Neural crest cell (in vitro differentiated cells): ENCODE data around the gene VAPB. TPM values are rescaled to one million over a fixed set of nuclear protein-coding genes. Genes with fewer than 3 reads are reported as not detected.

ENCODE experiments used
- DNase-seq: peaks from one replicate; pipeline ENCODE4 v3.0.0; 2021; ENCODE audit warnings: low read depth, mixed read lengths, low spot score
- H3K27ac Mint-ChIP-seq: one replicate; pipeline ENCODE4 v1.8.0; 2021; ENCODE audit warnings: mild to moderate bottlenecking, mixed read lengths; ENCODE audit not compliant: unreplicated experiment
- H3K27me3 Mint-ChIP-seq: 2 replicates; pipeline ENCODE4 v1.8.0; 2021; ENCODE audit warnings: low read depth, mild to moderate bottlenecking, mixed read lengths
- H3K36me3 Mint-ChIP-seq: 2 replicates; pipeline ENCODE4 v1.8.0; 2021; ENCODE audit warnings: low read depth, mild to moderate bottlenecking, mixed read lengths
- H3K4me1 Mint-ChIP-seq: 2 replicates; pipeline ENCODE4 v1.8.0; 2021; ENCODE audit warnings: mixed read lengths
- H3K4me3 Mint-ChIP-seq: one replicate; pipeline ENCODE4 v1.8.0; 2021; ENCODE audit warnings: mild to moderate bottlenecking, mixed read lengths
- H3K9me3 Mint-ChIP-seq: 2 replicates; pipeline ENCODE4 v1.8.0; 2021; ENCODE audit warnings: mixed read lengths
- CTCF ChIP-seq: fragments of 200-600 bp; sonication (generic); conservative IDR thresholded peaks from 2 replicates; pipeline ENCODE4 v1.5.0; 2021; ENCODE audit warnings: antibody characterized with exemption, mild to moderate bottlenecking
- total RNA-seq: library from RNA; stranded (reverse); gene quantifications from 2 replicates; pipeline ENCODE4 v1.2.1, GENCODE V29; 2021

The VAPB gene
- total RNA-seq, 1 donor from 2014 or later: 57.7 TPM

GRCh38 chr20:58344741-58345140, 44.3 kb upstream of the VAPB start:
- Mint-ChIP-seq H3K9me3 (peaks cover 6% of the 10 kb centered on the region), H3K36me3 (peaks cover 34% of the 10 kb centered on the region), H3K27me3 (no peaks in the 10 kb centered on the region), H3K4me1 (peaks cover 11% of the 10 kb centered on the region), H3K27ac (no peak overlapping the region), H3K4me3 (no peak overlapping the region)
- no peak for TF ChIP-seq CTCF
- no peak for DNase-seq

GRCh38 chr20:58349570-58349969, 39.5 kb upstream of the VAPB start:
- no peak overlapping the region for H3K27ac Mint-ChIP-seq
- no peak for DNase-seq
- no peaks in the 10 kb centered on the region for H3K4me1 Mint-ChIP-seq
- no peak for TF ChIP-seq CTCF
- H3K27me3 Mint-ChIP-seq: no peaks in the 10 kb centered on the region
- no peaks in the 10 kb centered on the region for H3K9me3 Mint-ChIP-seq
- no peak overlapping the region for H3K4me3 Mint-ChIP-seq
- H3K36me3 Mint-ChIP-seq: peaks cover 24% of the 10 kb centered on the region

GRCh38 chr20:58352468-58352867, 36.6 kb upstream of the VAPB start:
- no peaks in the 10 kb centered on the region for H3K27me3 Mint-ChIP-seq
- H3K27ac Mint-ChIP-seq: no peak overlapping the region
- no peaks in the 10 kb centered on the region for H3K4me1 Mint-ChIP-seq
- no peak overlapping the region for H3K4me3 Mint-ChIP-seq
- TF ChIP-seq CTCF: no peak
- DNase-seq: no peak
- no peaks in the 10 kb centered on the region for H3K9me3 Mint-ChIP-seq
- peaks cover 12% of the 10 kb centered on the region for H3K36me3 Mint-ChIP-seq

GRCh38 chr20:58359441-58359840, 29.6 kb upstream of the VAPB start:
- Mint-ChIP-seq H3K27ac (no peak overlapping the region), H3K9me3 (no peaks in the 10 kb centered on the region), H3K27me3 (no peaks in the 10 kb centered on the region), H3K36me3 (peaks cover 11% of the 10 kb centered on the region), H3K4me3 (no peak overlapping the region), H3K4me1 (no peaks in the 10 kb centered on the region)
- TF ChIP-seq CTCF: no peak
- DNase-seq: no peak

GRCh38 chr20:58360936-58361335, 28.1 kb upstream of the VAPB start:
- no peak for DNase-seq
- no peaks in the 10 kb centered on the region for H3K27me3 Mint-ChIP-seq

More at GRCh38 chr20:58360936-58361335, 28.1 kb upstream of the VAPB start:
- Mint-ChIP-seq H3K9me3 (no peaks in the 10 kb centered on the region), H3K4me1 (peaks cover 2% of the 10 kb centered on the region), H3K4me3 (no peak overlapping the region), H3K36me3 (peaks cover 11% of the 10 kb centered on the region), H3K27ac (no peak overlapping the region)
- no peak for TF ChIP-seq CTCF
